Stimulated activated CD4-positive, alpha-beta T cell treated with anti-CD3 and anti-CD28 coated beads, Interleukin-2, amount 100 ng/mL, for 4 hours (primary cell): ENCODE measurements around the gene MARK1.
"Not testable (repeated sequence)": the region's sequence is repeated elsewhere in the genome, so short reads cannot be mapped to it uniquely, and the experiment has no call there.

ENCODE experiments used
- DNase-seq: peaks from one replicate; pipeline ENCODE4 v3.0.0-alpha.2; 2020; ENCODE audit warnings: low read depth

The MARK1 gene

DNA sequence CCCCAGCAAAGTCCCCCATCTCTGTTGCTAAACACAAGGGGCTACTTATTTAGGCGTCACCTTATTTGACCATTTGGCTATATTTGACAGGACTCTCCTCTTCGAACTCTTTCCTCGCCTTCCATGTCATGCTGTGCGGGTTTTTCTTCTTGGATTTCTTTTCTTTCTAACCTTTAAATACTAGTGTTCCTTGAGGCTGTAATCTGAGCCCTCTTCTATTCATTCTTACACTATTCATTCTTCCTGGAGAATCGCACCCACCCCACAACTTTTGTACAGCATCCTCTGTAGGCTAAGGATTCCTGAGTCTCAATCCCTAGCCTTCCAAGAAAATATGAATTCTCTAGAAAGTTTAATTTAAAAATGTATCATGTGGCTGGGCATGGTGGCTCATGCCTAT is 100.5 kb downstream of the MARK1 start:
- DNase-seq, result no peak

DNA sequence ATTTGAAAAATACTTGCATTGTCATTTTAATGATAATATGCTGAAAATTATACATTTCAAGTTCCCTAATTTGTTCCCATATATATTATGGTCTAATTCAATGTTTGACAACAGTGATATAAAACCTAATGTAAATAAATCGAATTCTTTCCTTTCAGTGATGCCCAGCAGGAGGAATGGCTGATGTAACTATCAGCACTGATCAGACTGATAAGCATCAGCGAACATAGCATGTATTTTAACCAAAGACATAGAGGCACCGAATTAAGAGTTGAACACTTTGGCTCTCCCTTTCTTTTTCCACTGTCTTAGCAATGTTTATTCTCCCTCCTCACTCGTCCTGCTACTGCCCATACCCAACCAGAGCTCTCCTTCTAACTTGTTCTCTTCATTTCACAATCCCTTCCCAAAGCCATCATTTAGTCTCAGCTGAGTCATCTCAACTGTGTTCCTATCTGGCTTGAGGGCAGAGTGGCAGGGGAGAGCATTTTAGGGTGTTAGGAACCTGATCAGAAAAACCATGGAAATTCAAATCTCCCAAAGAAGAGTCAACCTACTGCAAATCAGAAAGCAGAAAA is 103.4 kb downstream of the MARK1 start:
- DNase-seq, result no peak

DNA sequence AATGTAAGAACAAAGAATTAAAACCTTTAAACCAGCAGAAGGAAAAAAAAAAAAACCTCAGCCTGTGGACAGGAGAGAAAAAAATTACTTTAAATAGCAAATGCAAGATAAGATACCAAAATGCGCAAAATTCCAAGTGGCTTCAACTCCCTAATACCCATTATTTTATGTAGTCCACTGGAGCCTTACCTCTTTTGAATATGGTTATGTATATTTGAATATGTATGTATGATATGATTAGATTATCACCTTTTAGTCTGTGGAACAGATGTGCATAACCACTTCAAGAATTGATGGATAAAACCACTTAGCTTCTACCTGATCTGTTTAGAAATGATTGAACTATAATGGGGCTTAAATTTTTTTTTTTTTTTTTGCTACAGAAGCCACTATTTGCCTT is 109.8 kb downstream of the MARK1 start:
- no peak for DNase-seq

DNA sequence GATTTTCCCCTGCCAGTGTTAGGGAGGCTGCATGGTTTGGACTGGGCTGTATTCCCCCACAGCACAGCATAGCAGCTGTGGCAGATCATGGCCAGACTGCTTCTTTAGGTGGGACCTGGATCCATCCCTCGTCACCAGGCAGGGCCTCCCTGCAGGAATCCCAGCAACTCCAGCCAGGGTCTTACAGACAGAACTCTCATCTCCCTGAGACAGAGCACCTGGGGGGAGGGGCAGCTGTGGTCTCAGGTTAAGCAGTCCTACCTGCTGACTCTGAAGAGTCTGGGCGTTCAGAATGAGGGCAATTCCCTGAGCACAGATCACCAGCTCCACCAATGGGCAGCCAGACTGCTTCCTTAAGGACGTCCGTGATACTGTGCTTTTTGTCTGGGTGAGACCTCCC is 114.3 kb downstream of the MARK1 start:
- DNase-seq, result no peak

DNA sequence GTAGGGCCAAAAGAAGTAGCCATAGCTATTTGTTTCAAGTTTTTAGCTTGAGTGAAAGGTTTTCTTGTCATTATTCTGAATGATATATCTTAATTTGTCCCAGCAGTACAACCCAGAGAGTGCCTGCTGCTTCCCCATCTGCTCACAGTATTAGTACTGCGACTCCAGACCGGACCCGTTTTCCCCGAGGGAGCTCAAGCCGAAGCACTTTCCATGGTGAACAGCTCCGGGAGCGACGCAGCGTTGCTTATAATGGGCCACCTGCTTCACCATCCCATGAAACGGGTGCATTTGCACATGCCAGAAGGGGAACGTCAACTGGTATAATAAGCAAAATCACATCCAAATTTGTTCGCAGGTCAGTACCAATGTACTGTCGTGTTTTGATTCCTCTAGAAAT is 125.1 kb downstream of the MARK1 start:
- DNase-seq, result no peak

- DNase-seq, result no peak
These were observed 127.6 kb downstream of the MARK1 start for GRCh38 chr1:220655509-220655908.

DNA sequence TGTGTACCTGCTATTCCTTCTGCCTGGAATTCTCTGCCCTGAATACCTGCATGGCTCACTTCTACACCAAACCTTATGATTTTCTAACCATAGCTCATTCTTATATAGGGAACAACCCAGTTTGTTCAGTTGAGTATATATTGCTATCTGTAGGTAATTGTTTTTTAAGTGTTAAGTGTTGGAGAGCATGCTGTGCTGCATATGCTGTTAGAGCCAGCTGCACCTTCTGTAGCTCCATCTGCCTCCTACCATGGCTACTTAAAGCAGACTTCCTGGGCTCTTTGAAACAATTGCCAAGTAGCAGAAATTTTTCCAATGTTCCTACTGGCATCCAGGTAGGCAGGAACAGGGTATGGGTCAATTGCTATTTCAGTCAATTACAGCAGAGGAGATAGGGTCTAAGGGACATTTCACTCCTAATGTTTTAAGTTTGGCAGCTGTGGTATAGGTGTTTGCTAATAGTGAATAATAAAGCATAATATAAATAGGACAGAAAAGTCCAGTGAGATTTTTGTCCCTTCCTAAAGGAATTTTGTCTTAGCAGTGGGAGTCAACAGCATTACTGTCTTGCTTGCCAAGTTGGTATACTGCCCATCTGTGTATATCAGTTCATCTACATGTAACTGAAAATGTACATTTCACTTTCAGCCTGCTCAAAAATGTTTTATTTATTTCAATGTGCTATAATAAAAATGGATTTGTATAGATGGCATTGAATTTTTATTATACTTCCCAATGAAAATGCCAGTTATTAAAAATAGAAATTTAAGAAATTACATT is 128.2 kb downstream of the MARK1 start:
- no peak for DNase-seq

DNA sequence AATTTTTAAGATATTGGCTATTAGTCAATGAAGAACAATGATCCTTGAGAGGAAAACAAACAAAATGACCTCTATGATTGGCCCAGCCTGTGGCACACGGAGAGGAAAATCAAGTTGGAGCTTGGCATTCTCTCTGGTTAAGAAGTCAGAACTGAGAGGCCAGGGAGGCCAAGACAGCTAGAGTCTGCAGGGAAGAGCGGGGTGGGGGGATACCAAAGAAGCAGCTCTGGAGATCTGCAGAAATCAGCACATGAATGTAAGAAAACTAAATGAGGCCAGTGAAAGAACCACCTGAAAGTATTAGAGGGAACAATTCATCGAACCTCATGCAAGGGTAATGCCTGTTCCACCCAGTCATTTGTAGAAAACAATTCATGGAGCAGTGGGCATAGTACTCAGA is 138.4 kb downstream of the MARK1 start:
- no peak for DNase-seq

DNA sequence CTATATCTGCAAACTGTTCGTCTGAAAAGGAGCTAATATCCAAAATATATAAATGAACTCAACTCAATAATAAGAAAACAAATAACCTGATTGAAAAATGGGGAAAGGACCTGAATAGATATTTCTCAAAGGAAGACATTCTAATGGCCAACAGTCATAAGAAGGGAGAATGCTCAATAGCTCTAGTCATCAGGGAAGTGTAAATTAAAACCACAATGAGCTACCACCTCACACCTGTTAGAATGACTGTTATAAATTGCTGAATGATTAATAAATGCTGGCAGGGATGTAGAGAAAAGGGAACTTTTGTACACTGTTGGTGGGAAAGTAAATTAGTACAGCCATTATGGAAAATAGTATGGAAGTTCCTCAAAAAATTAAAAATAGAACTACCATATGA is 141.1 kb downstream of the MARK1 start:
- no peak for DNase-seq

- no peak for DNase-seq
These were observed 142.4 kb downstream of the MARK1 start for GRCh38 chr1:220670365-220670764.

- DNase-seq, result no peak
These were observed 146.0 kb downstream of the MARK1 start for GRCh38 chr1:220673921-220674320.

DNA sequence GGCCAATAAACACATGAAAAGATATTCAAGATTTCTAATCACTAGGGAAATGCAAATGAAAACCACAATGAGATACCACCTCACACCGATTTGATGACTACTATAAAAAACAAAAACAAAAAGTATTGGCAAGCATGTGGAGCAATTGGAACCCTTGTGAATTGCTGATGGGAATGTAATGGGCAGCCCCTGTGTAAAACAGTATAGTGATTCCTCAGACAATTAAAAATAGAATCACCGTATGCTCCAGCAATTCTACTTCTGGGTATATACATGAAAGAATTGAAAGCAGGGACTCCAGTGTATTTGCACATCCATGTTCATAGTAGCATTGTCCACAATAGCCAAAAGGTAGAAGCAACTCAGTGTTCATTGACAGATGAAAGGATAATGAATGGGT is 149.3 kb downstream of the MARK1 start:
- DNase-seq, result no peak

- DNase-seq, result no peak
These were observed 152.2 kb downstream of the MARK1 start for GRCh38 chr1:220680085-220680687.

DNA sequence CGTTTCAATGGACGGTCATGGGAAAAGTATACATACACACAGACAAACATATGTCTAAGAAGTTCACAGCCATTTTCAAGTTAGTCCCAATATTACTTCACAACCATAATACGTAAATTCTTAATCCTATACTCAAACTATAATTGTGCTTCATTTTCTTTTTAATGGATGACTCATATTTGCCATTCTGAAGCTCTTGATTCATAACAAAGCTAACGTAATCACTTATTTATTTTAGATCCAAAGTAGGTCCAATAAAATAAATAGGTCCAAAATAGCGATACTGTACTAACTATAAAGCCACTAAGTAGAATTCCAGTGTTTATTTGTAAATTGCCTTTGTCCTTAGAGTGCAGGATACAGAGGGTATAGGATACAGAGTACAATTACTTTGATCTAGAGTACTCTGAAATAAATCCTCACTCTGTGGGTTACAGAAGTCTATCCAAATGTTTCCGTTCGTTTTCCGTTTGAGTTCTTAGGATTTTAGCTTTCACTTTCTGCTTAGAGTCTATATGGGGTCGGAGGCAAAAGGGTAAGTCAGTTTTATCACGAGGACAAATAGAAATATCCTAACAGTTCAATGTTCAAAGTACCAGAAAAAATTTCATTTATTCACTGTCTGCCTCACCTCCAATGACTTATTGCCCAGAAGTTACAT is 153.4 kb downstream of the MARK1 start:
- no peak for DNase-seq

GRCh38 chr1:220682901-220683576 is 155.1 kb downstream of the MARK1 start:
- no peak for DNase-seq

DNA sequence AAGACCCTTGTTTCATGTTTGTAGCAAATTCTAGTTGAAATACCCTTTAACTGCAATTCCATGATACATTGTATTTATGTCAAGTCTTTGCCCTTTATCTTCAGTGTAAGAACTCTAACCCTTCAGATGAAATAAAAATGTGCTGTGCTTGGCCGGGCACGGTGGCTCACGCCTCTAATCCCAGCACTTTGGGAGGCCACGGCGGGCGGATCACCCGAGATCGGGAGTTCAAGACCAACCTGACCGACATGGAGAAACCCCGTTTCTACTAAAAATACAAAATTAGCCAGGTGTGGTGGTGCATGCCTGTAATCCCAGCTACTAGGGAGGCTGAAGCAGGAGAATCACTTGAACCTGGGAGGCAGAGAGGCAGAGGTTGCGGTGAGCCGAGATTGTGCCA is 155.8 kb downstream of the MARK1 start:
- DNase-seq, result not testable (repeated sequence)

DNA sequence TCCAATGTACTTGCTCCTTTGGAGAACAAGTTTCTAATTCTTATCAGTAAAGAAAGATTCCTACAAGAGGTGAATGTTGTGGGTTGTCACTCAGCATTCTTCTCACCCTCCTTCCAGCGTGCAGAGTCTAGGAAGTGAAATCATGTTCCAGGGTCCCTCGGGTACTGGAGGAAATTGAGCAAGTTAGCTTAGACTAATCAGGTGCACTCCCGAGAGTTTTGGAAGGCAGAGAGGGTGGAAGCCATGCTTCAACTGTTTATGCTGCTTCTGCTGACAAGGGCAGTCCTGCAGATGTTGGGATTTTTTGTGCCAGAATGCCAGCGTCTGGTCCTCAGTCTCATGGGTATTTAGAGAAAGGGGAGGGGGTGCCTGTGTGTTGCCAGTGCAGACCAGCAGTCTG is 157.0 kb downstream of the MARK1 start:
- no peak for DNase-seq

DNA sequence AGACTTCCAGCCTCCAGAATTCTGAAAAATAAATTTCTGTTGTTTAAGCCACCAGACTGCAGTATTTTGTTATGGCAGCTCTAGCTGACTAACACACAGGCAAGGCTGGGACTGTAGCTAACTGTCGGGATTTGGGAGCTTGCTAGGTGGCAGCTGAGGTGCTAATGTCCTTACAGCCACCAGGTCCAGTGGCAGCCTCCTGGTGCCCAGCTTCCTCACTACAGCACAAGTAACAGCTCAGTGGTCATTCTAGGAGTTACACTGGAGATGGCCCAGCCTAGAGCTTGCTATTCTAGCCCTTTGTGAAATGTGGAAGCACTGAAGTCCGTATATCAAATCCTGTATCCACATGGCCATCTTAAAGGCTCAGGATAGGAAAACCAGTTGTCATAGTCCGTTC is 157.9 kb downstream of the MARK1 start:
- DNase-seq, result no peak

DNA sequence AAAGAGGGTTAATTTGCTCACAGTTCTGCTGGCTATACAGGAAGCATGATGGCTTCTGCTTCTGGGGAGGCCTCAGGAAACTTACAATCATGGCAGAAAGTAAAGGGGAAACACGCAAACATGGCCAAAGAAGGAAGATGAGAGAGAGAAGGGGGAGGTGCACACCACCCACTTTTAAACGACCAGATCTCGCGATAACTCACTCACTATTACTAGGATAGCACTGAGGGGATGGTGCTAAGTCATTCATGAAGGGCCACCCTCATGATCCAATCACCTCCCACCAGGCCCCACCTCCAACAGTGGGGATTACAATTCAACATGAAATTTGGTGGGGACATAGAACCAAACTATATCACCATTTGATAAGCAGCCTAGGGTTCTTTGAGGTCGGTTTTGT is 159.9 kb downstream of the MARK1 start:
- DNase-seq, result no peak

DNA sequence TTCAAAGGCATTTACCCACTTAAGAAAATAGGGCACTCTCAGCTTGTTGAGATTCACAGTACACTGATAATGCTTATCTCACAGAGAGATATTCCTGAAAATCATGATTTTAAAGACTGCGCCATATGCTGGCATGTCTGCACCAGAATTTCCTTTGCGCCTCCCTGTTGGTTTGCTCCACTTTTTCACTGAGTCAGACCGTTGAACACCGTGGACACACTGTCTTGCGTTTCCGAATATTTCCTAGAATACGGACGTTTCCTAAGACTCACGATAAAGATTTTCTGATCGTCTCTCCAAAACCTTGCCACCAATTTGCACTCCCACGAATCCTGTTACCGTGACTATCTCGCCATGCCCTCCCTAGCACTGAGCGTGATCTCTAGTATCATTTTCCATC is 161.7 kb downstream of the MARK1 start:
- no peak for DNase-seq

- peak; percentile 55 for DNase-seq
These were observed 162.5 kb downstream of the MARK1 start, which contains the start of gene C1orf115 for GRCh38 chr1:220690140-220691052. TSS of gene C1orf115 (plus strand) at chr1:220690363. CDS start at chr1:220690403, 40 bp downstream.
